Activated naive CD4-positive, alpha-beta T cell treated with anti-CD3 and anti-CD28 coated beads, Interleukin-2, amount 10 ng/mL, durations not matched to agents 7 days and 5 days (primary cell): Measurements from ENCODE around the gene PCMTD2.

ENCODE experiments used
- CTCF ChIA-PET: fragments of 350-600 bp; sonication (Branson Sonifier 250); formaldehyde crosslinking; loops from one replicate; lab custom pipeline; 2021; ENCODE audit warnings: antibody characterized with exemption; lab: Charles Lee
- DNase-seq: peaks from one replicate; pipeline ENCODE4 v3.0.0-alpha.2; 2020
- H3K27ac Mint-ChIP-seq: one replicate; pipeline ENCODE4 v1.8.0; 2021; ENCODE audit warnings: mild to moderate bottlenecking, moderate library complexity, mixed read lengths
- H3K27me3 Mint-ChIP-seq: one replicate; pipeline ENCODE4 v1.8.0; 2021; ENCODE audit warnings: mild to moderate bottlenecking, mixed read lengths
- H3K36me3 Mint-ChIP-seq: one replicate; pipeline ENCODE4 v1.8.0; 2021; ENCODE audit warnings: mixed read lengths
- H3K4me1 Mint-ChIP-seq: one replicate; pipeline ENCODE4 v1.8.0; 2021; ENCODE audit warnings: mixed read lengths
- H3K4me3 Mint-ChIP-seq: one replicate; pipeline ENCODE4 v1.8.0; 2021; ENCODE audit warnings: mild to moderate bottlenecking, moderate library complexity, mixed read lengths
- H3K9me3 Mint-ChIP-seq: one replicate; pipeline ENCODE4 v1.8.0; 2021; ENCODE audit warnings: mixed read lengths

PCMTD2 gene

DNA sequence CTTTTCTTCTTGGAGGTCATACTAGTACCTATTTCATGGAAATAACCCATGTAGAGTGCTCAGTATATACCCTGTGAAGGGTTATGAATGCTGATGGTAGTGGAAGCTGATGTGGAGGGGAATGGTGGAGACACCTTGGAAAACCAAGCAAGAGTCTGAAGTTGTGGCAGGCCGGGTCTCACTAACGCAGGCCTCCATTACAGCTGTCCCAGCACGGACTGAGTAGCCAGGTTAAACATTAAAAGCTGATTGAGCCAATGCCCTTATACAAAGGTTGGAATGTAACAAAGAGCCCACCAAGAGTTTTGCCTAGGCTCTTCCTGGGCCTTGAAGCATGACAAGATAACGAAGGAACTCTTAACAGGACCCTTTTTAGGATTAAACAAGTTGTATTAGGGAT lies 2.1 kb upstream of the PCMTD2 start:
- no peaks in the 10 kb centered on the region for H3K9me3 Mint-ChIP-seq
- peaks cover 21% of the 10 kb centered on the region for H3K27me3 Mint-ChIP-seq
- DNase-seq, result no peak
- CTCF ChIA-PET, result interaction anchor here (0.8 to 0.9 kb wide), 2 partner anchors 30 to 32 kb away, joined by 3 read pairs; no protein-coding TSS in a partner anchor
- H3K27ac Mint-ChIP-seq, result no peak overlapping the region
- H3K4me3 Mint-ChIP-seq, result no peak overlapping the region
- H3K36me3 Mint-ChIP-seq, result peaks cover 5% of the 10 kb centered on the region
- H3K4me1 Mint-ChIP-seq, result peaks cover 33% of the 10 kb centered on the region

- Mint-ChIP-seq H3K4me3 (peak overlapping the region; percentile 62), H3K4me1 (peaks cover 40% of the 10 kb centered on the region), H3K9me3 (no peaks in the 10 kb centered on the region), H3K36me3 (peaks cover 6% of the 10 kb centered on the region), H3K27ac (no peak overlapping the region), H3K27me3 (peaks cover 16% of the 10 kb centered on the region)
- CTCF ChIA-PET, result interaction anchor here (0.8 kb wide), 1 partner anchor 29 kb away, joined by 3 read pairs; no protein-coding TSS in a partner anchor
- DNase-seq, result no peak
Observed at GRCh38 chr20:64254156-64254555, 1.4 kb upstream of the PCMTD2 start.

GRCh38 chr20:64254571-64255360 lies 782 bp upstream of the PCMTD2 start:
- peaks cover 12% of the 10 kb centered on the region for H3K27me3 Mint-ChIP-seq
- H3K4me1 Mint-ChIP-seq, result peaks cover 42% of the 10 kb centered on the region
- no peak for DNase-seq
- H3K36me3 Mint-ChIP-seq, result peaks cover 8% of the 10 kb centered on the region
- H3K4me3 Mint-ChIP-seq, result peak overlapping the region; percentile 62
- CTCF ChIA-PET, result interaction anchor here (0.8 kb wide), 1 partner anchor 29 kb away, joined by 3 read pairs; no protein-coding TSS in a partner anchor
- peak overlapping the region; percentile 79 for H3K27ac Mint-ChIP-seq
- H3K9me3 Mint-ChIP-seq, result no peaks in the 10 kb centered on the region

- no peak for DNase-seq
- Mint-ChIP-seq H3K9me3 (no peaks in the 10 kb centered on the region), H3K4me1 (peaks cover 59% of the 10 kb centered on the region), H3K27me3 (peaks cover 7% of the 10 kb centered on the region), H3K27ac (peak overlapping the region; percentile 91), H3K4me3 (peak overlapping the region; percentile 83), H3K36me3 (peaks cover 20% of the 10 kb centered on the region)
- CTCF ChIA-PET, result interaction anchor here (0.7 to 1.8 kb wide), 3 partner anchors 29 to 463 kb away, joined by 3 to 8 read pairs (median 3); no protein-coding TSS in a partner anchor
Observed at GRCh38 chr20:64256282-64256935, 861 bp downstream of the PCMTD2 start.

GRCh38 chr20:64257107-64257757 lies 1.7 kb downstream of the PCMTD2 start:
- Mint-ChIP-seq H3K4me3 (peak overlapping the region; percentile 83), H3K27me3 (peaks cover 5% of the 10 kb centered on the region), H3K36me3 (peaks cover 20% of the 10 kb centered on the region), H3K4me1 (peaks cover 62% of the 10 kb centered on the region), H3K27ac (peak overlapping the region; percentile 91), H3K9me3 (no peaks in the 10 kb centered on the region)
- no peak for DNase-seq
- CTCF ChIA-PET, result interaction anchor here (1.4 to 3.0 kb wide), 4 partner anchors 18 to 219 kb away, joined by 3 to 14 read pairs (median 6); no protein-coding TSS in a partner anchor

DNA sequence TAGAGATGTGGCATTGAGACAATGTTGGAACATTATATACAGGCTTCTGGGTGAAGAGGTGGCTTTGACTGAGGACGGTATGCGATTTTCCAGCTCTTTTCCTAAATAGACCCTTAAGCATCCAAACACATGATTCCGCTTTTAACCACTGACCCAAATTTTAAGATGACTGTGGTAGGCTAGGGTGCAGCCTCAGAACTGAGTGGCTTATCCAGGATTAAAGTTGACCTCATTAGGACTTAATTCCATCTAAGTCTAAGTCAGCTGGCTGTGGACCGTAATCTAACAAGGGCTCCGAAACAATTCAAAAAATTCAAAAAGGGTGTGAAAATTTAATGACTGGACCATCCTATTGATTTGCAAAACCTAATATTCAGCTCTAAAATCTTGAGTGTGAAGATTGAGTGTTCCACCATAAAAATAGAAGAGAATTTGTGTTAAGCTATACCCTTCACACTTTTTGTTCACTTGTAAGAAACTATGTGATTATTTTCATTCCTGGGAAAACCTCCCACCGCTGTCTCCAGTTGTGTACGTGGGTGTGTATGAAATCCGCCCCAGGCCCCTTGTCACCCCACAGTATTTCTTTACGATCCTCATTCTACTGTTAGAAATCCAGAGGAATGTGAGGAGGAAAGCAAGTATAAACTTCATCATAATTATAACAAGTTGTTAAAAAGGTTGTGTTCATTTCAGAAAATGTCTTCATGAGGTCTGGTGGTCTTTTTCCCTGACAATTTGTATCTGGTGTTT lies 2.7 kb downstream of the PCMTD2 start:
- no peaks in the 10 kb centered on the region for H3K9me3 Mint-ChIP-seq
- peaks cover 62% of the 10 kb centered on the region for H3K4me1 Mint-ChIP-seq
- H3K4me3 Mint-ChIP-seq, result no peak overlapping the region
- DNase-seq, result no peak
- CTCF ChIA-PET, result interaction anchor here (1.4 to 3.0 kb wide), 2 partner anchors 17 to 28 kb away, joined by 3 to 14 read pairs; no protein-coding TSS in a partner anchor
- H3K27me3 Mint-ChIP-seq, result no peaks in the 10 kb centered on the region
- peak overlapping the region; percentile 16 for H3K27ac Mint-ChIP-seq
- peaks cover 27% of the 10 kb centered on the region for H3K36me3 Mint-ChIP-seq

DNA sequence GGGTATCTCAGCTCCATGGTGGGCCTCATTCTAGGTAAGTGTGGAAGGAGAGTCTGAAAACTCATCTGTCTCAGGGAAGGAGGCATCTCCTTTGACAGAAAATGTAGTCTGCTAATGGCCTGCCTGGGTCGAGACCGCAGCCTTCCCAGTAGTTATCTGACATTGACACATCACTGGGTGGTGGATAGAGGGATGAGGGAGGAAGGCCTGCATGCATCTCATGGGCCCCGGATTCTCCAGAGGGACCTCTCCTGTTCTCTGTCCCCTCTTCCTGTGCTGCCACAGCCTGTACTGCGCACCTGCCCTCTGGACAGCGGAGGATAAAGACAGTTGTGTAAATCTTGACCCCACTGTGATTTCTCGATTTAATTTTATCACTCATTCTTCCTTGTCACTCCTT lies 4.7 kb downstream of the PCMTD2 start:
- Mint-ChIP-seq H3K27me3 (no peaks in the 10 kb centered on the region), H3K27ac (peak overlapping the region; percentile 9), H3K9me3 (no peaks in the 10 kb centered on the region), H3K4me1 (peaks cover 53% of the 10 kb centered on the region), H3K36me3 (peaks cover 37% of the 10 kb centered on the region), H3K4me3 (no peak overlapping the region)
- DNase-seq, result no peak
- CTCF ChIA-PET, result interaction anchor here (1.3 to 3.0 kb wide), 2 partner anchors 26 kb away, joined by 3 to 14 read pairs; no protein-coding TSS in a partner anchor

GRCh38 chr20:64261138-64261537 lies 5.6 kb downstream of the PCMTD2 start:
- Mint-ChIP-seq H3K9me3 (no peaks in the 10 kb centered on the region), H3K4me3 (no peak overlapping the region), H3K27ac (no peak overlapping the region), H3K36me3 (peaks cover 35% of the 10 kb centered on the region), H3K27me3 (no peaks in the 10 kb centered on the region), H3K4me1 (peaks cover 51% of the 10 kb centered on the region)
- DNase-seq, result no peak
- CTCF ChIA-PET, result interaction anchor here (1.3 to 2.1 kb wide), 2 partner anchors 22 to 25 kb away, joined by 3 to 5 read pairs; no protein-coding TSS in a partner anchor

DNA sequence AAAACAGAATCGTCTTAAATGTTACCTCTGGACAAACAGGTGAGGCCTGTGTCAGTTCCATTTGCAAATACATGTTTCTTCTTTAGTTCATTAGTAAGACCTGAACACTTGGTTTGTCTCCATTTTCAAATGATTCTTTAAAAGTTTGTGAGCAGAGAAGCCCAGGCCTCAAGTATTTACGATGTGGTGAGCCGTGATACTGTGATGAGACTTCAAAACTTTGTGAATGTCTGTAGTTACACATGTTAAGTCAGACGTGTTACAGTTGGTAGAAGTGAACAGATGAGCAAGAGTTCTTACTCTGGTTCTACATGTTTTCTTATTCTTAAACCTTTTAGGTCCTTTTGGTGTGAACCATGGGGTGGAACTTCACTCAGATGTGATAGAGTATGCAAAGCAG lies 8.5 kb downstream of the PCMTD2 start:
- Mint-ChIP-seq H3K4me1 (peaks cover 22% of the 10 kb centered on the region), H3K27ac (no peak overlapping the region), H3K27me3 (no peaks in the 10 kb centered on the region), H3K9me3 (no peaks in the 10 kb centered on the region), H3K4me3 (no peak overlapping the region), H3K36me3 (peaks cover 32% of the 10 kb centered on the region)
- CTCF ChIA-PET, result no interaction called here
- DNase-seq, result no peak

GRCh38 chr20:64265201-64265600 lies 9.7 kb downstream of the PCMTD2 start:
- no peak for DNase-seq
- no peaks in the 10 kb centered on the region for H3K9me3 Mint-ChIP-seq
- H3K4me1 Mint-ChIP-seq, result peaks cover 15% of the 10 kb centered on the region
- no peak overlapping the region for H3K4me3 Mint-ChIP-seq
- H3K36me3 Mint-ChIP-seq, result peaks cover 31% of the 10 kb centered on the region
- no peak overlapping the region for H3K27ac Mint-ChIP-seq
- H3K27me3 Mint-ChIP-seq, result no peaks in the 10 kb centered on the region
- CTCF ChIA-PET, result no interaction called here

DNA sequence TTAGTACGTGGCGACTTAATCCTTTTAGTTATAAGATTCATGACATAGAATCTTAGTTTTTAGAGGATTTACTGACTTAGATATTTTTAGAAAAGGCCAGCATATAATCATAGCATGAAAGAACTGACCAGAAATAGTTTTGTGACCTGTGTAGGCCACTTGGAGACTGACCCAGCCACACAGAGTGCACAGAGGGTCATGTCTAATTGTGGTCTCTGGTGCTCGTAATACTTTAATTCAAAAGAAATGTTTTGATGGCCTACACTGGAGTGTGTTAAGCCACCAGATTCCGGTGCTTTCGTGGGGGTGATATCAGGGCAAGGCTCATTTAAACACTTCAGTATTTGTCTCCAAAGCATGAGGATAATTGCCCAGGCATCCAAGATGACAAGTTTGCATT lies 11.4 kb downstream of the PCMTD2 start:
- H3K9me3 Mint-ChIP-seq, result no peaks in the 10 kb centered on the region
- H3K4me3 Mint-ChIP-seq, result no peak overlapping the region
- CTCF ChIA-PET, result no interaction called here
- H3K36me3 Mint-ChIP-seq, result peaks cover 27% of the 10 kb centered on the region
- H3K27me3 Mint-ChIP-seq, result no peaks in the 10 kb centered on the region
- no peak for DNase-seq
- no peaks in the 10 kb centered on the region for H3K4me1 Mint-ChIP-seq
- H3K27ac Mint-ChIP-seq, result no peak overlapping the region

DNA sequence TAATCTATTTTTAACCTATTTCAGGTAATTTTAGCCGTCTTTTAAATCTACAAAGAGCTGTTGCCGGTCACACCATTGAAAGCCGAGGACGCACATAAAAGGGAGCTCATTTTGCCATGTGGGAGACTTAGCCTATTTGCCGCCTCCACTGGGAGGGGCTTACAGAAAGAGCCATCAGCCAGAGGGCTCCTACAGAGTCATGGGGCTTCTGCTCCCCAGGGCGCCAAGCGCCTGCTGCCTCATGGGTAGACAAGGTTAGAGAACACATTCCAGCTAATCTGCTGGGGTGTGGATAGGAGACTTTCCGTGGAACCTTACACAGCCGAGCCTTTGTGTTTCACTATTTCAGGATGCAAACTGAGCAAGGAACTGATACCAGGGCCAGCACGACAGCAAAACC lies 12.6 kb downstream of the PCMTD2 start:
- H3K27ac Mint-ChIP-seq, result no peak overlapping the region
- H3K4me3 Mint-ChIP-seq, result no peak overlapping the region
- no peaks in the 10 kb centered on the region for H3K9me3 Mint-ChIP-seq
- H3K27me3 Mint-ChIP-seq, result no peaks in the 10 kb centered on the region
- no peak for DNase-seq
- peaks cover 23% of the 10 kb centered on the region for H3K36me3 Mint-ChIP-seq
- no peaks in the 10 kb centered on the region for H3K4me1 Mint-ChIP-seq
- CTCF ChIA-PET, result interaction anchor here (2.2 kb wide), 1 partner anchor 18 kb away, joined by 5 read pairs; no protein-coding TSS in a partner anchor

DNA sequence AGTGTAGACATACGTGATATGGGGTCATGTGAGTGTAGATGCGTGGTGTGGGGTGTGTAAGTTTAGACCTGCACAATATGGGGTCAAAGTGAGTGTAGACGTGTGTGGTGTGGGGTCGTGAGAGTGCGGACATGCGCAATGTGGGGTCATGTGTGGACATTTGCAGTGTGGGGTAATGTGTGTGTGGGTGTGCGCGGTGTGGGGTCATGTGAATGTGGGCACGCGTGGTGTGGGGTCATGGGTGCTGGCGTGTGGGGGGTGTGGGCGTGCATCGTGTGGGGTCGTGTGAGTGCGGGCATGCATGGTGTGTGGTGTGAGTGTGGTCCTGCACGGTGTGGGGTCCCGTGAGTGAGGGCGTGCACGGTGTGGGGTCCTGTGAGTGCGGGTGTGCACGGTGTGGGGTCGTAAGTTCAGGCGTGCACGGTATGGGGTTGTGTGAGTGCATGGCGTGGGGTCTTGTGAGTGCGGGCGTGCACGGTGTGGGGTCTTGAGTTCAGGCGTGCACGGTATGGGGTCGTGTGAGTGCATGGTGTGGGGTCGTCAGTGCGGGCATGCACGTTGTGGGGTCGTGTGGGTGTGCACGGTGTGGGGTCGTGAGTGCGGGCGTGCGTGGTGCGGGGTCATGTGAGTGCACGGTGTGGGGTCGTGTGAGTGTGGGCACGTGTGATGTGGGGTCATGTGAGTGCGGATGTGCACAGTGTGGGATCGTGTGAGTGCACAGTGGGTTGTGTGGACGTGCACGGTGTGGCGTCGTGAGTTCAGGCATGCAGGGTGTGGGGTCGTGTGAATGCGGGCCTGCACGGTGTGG lies 14.3 kb downstream of the PCMTD2 start:
- peaks cover 23% of the 10 kb centered on the region for H3K36me3 Mint-ChIP-seq
- no peak overlapping the region for H3K4me3 Mint-ChIP-seq
- CTCF ChIA-PET, result interaction anchor here (2.2 kb wide), 1 partner anchor 16 kb away, joined by 5 read pairs; no protein-coding TSS in a partner anchor
- no peaks in the 10 kb centered on the region for H3K9me3 Mint-ChIP-seq
- no peaks in the 10 kb centered on the region for H3K27me3 Mint-ChIP-seq
- H3K27ac Mint-ChIP-seq, result no peak overlapping the region
- DNase-seq, result no peak
- H3K4me1 Mint-ChIP-seq, result no peaks in the 10 kb centered on the region
